Measurements from ENCODE around the gene THAP10.

THAP10 gene

DNA sequence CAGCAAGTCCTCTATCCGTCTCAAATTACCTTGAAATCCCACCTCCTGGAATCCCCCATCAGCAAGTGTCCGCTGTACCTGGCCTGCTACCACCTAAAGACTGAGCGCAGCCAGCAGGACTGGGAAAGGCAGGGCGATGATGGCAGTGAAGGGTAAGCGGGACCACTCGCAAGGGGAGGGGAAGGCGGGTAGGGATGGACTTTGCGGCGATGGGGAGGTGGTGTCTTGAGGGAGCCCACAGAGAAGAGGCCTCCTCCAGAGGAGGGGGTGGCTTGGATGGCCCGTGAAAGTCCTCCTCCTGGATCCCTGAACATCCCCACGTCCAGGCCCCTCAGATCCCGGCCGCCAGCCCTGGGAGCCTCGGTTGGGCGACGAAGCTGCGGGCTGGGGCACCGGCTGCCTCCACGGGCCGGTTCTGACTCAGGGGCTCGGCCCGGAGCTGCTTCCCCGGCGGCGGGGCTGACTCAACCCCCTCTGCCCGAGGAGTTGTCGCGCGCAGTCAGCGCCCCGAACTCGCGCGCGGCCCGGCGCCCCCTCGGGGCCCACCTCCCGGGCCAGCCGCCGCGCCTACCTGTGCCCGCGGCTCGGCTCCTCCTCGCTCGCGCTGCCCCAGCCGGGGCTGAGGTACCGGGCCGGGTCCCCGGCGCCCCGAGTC is 38.8 kb downstream of the THAP10 start:
- peak; percentile 39 for DNase-seq

DNA sequence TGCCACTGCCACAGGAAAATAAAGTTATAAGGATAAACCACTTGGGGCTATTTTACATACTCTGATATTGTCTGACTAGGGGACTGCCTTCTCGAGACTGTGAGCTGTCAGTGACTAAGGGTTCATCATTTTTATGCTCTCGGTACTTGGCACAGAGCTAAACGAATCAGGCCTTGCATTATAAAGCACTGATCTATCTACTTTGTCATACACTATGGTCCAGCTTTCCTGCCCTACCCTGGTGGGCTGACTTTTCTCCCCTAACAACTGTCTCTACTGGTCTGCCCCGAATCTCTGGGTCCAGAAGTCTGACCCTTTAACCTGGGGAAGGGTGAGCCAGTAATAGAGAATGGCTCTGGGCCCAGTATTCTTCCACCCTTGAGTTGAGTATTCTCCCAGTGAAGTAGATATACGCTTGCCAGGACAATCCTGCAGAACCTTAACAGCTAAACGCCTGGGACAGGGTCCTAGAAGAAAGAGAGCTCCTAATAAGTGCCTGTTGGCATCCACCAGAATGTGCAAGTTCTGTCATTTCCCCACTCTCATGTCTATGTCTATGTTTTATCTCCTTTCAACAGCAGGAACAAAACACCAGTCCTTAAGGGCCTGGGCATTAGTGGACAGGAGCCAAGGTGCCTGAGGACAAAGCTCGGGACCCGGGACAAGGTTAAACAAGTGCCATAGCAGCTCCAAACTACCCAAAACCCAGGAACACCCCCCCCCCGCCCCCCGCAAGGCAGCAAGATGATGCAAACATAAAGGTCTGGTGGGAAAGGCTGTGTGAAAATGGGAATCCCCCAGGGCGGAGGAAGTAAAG is 39.5 kb downstream of the THAP10 start:
- no peak for DNase-seq

DNA sequence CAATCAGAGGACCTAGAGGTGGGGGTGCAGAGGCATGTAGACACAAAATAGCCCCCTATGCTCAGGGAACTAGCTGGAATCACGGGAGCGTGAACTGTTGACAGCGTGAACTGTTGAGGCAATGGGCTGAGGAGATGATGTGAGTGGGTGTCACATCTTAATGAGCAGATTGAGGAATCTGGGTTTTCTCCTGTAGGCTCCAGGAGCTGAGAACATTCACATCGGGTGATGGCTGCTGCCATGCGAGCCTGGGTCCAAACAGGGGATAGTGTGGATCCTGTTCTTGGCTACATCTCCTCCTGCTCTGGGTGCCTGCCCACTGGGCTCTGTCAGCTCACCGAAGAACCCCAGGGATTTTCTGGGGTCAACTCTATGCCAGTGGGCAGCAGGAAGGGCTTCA is 40.3 kb downstream of the THAP10 start:
- DNase-seq = no peak

DNA sequence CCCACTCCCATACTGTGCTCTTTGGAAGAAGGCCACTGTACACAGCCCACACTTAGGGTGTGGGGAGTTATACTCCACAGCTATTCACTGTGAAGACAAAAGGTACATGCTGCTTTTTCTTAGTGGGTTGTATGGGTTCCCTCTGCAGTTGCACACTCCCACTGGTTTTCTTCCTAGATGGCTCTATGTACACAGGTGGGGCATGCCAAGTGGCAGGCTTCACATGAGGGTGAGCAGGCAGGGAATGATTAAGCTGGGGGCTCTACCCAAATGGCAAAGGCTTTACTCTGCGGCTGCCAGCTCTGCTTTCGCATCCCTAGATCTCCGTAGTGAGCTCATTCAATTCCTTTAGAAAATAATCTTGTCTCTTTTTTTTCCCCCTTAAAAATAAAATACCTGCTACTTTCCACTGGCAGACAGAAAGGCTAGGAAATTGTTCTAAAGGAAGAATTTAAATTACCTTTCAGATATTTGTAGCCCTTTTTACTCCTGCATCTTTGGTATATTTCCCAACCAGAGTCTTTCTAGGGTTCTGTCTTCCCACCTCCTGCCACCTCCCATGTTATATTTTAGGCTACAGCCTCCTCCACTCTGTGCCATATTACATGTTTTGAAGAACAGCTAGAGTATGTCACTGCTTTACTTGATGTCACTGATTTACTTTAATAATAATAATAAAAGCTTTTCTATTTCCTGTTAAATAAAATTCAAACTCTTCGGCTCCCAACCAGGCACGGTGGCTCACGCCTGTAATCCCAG is 46.5 kb downstream of the THAP10 start:
- no peak for DNase-seq

DNA sequence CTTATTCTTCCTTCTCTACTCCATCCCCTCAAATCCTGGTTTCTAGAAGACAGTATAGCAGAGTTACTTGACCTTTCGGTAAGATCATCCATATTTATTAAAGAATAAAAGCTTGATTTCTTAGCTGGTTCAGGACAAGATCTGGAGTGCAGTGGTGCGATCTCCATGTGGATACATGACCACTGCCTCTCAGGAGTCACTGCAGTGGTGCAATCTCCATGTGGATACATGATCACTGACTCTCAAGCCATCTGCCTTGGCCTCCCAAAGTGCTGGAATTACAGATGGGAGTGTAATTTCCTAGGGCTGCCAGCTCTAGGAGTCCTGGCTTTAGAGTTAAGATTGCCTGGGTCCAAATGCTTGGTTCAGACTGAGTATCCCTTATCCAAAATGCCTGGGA is 54.8 kb downstream of the THAP10 start:
- DNase-seq = no peak

DNA sequence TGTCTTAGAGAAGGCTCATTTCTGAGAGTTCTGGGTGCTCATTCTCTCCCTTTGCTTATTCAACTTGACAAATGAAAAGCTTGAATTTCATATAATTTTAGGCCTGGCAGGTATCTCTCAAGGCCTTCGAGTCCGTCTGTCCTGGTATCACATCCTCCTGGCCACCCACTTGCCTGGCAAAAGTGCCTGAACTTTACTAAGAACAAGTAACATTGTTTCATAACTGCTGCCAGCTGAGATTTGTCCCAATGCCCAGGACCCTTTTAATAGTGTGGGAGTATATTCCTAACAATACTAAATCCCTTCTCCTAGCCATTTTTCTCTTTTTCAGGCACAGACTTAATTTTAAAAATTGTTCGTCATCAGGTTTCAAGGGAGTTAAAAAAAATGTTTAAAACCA is 56.4 kb downstream of the THAP10 start:
- DNase-seq = no peak

DNA sequence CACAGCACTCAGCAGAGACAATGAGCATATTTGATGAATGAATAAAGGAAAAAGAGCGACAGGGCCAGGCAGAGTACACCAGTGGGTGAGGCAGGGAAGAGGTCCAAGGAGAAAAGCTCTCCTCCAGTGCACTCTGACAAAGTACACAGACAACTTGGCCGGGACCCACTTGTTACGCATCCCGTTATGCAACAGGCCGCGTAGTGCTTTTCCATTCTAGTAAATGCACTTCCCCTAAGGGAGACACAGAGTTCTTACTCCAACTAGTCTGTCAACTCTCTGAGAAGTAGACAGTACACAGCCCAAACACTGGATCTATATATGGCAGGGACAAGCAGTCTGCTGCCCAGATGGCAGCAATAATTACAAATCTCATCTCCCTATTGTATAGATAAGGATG is 56.8 kb downstream of the THAP10 start:
- DNase-seq = peak; percentile 59

DNA sequence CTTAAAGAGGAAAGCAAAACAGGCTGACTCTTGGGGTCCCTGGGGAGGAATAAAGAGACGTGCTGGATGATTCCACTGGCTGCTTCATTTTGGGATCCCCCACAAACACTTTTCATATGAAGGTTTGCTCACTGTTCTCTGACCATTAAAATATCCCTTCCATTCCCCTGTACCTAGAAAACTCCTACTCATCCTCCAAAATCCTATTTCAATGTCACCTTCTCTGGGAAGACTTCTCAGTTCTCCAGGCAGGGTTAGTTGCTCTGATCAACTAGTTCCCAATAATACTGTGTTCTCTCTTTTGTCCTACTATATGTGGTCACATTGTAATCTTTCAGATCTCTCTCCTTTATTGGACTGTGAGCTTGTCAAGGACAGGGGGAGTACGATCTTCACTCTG is 57.2 kb downstream of the THAP10 start:
- DNase-seq = no peak

DNA sequence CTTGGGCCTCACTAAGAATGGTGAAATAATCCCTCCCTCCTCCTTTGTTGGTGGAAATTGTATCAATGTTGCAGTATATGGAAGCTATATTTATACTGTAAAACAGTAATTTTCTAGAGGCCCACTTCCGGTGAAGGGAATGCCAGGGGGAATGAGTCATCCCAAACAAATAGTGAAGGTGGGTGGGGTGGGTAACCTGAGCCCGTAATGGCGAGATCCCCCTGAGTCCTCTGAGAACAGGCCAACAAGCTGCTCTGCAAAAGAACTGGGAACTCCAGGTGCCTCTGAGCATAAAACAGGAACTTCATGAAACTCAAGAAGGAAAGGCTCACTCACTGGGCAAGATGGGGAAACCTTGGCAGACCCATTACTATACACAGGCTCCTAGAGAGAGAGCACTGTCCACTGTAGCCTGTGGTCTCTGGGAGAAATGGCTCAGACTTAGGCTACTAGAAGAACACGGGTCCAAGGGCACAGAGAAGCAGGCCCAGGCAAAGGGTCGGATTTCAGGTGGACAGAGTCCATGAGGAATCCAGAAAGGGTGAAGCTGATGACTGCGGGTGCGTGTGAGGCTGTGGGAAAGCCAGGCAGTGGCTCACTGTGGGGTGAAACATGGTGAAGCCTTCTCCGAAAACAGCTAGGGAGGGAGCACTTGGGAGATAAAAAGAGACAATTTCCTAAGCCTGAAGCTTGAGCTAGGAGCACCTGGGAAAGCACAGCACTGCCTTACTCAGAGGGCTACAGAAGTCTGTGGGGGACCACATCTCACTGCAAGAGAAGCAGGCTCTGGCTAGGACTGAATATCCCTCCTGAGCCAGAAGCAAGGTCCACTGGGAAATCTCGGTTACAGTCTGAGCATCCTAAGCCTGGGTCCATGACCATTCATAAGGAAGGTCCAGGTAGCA is 58.1 kb downstream of the THAP10 start:
- DNase-seq = no peak

DNA sequence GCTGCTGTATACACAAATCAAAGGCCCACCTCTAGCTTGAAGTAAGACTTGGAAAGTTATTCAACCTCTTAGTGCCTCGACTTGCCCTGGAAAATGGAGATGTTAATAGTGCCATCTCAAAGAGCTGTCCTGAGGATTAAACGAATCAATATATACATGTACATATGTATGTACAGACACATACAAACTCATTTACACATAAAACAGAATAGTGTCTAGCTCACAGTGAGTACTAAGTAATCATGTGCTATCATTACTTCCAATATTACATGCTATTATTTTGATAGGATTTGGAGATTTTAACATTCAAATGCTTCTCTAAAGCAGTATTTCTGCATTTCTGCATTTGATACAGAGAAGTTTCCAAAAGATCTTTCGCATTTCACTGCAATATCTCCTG is 58.8 kb downstream of the THAP10 start:
- DNase-seq = no peak

DNA sequence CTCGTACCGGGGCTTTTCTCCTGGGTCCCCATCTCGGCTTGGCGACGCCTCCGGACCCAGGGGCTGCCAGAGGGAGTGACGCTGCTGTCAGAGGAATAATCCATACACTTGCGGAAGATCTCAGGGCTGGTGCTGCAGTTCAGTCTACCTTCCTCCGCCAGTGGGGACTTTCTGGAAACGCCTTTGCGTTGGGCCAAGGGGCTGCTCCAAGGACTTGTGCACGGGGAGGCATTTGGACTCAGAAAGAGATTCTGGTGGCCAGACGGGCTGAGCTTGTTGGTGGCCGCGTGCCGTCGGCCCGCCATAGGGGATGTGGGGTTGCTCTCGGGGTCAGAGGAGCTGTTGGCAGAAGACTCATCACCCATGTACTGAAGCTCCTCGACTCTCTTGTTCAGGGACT is 60.1 kb downstream of the THAP10 start:
- DNase-seq = no peak
